GM13977 (cell line): ENCODE results near the gene KCNQ1.

Experiments used
- DNase-seq: peaks from one replicate; pipeline ENCODE4 v3.0.0; 2012; ENCODE audit warnings: low spot score
- CTCF ChIP-seq: IDR thresholded peaks from 2 replicates; pipeline ENCODE4 v1.5.1; 2012; ENCODE audit warnings: mild to moderate bottlenecking, control low read depth; ENCODE audit not compliant: insufficient read depth; ENCODE audit errors: extremely low read depth, missing control alignments
- in situ Hi-C: fragments of 300-500 bp; cut with MboI; formaldehyde crosslinking; loops from one replicate; pipeline ENCODE4 v1.12.0; 2022; ENCODE audit warnings: low sequenced_read_pairs, low pct_unique_long_range_greater_than_20kb, mixed read lengths, inconsistent platforms; ENCODE audit not compliant: unreplicated experiment

Gene KCNQ1

GRCh38 chr11:2580571-2581001, 135.8 kb downstream of the KCNQ1 start:
- TF ChIP-seq CTCF: no peak
- no peak for DNase-seq
- in situ Hi-C loops: no loop called here

GRCh38 chr11:2581151-2581930, 136.5 kb downstream of the KCNQ1 start:
- in situ Hi-C loops: no loop called here
- DNase-seq: no peak

GRCh38 chr11:2581931-2582350, 137.1 kb downstream of the KCNQ1 start:
- DNase-seq: no peak
- no peak for TF ChIP-seq CTCF
- in situ Hi-C loops: no loop called here

More at GRCh38 chr11:2581151-2581930, 136.5 kb downstream of the KCNQ1 start:
- no peak for TF ChIP-seq CTCF

GRCh38 chr11:2582351-2582945, 137.6 kb downstream of the KCNQ1 start:
- DNase-seq: no peak
- no peak for TF ChIP-seq CTCF
- in situ Hi-C loops: no loop called here

- in situ Hi-C loops: no loop called here
- TF ChIP-seq CTCF: no peak
Observed at GRCh38 chr11:2582946-2583604, 138.3 kb downstream of the KCNQ1 start.

GRCh38 chr11:2583605-2583958, 138.8 kb downstream of the KCNQ1 start:
- in situ Hi-C loops: no loop called here
- no peak for DNase-seq
- TF ChIP-seq CTCF: no peak

More at GRCh38 chr11:2582946-2583604, 138.3 kb downstream of the KCNQ1 start:
- no peak for DNase-seq
